ENCODE results near the gene SEC23B.

Gene SEC23B

DNA sequence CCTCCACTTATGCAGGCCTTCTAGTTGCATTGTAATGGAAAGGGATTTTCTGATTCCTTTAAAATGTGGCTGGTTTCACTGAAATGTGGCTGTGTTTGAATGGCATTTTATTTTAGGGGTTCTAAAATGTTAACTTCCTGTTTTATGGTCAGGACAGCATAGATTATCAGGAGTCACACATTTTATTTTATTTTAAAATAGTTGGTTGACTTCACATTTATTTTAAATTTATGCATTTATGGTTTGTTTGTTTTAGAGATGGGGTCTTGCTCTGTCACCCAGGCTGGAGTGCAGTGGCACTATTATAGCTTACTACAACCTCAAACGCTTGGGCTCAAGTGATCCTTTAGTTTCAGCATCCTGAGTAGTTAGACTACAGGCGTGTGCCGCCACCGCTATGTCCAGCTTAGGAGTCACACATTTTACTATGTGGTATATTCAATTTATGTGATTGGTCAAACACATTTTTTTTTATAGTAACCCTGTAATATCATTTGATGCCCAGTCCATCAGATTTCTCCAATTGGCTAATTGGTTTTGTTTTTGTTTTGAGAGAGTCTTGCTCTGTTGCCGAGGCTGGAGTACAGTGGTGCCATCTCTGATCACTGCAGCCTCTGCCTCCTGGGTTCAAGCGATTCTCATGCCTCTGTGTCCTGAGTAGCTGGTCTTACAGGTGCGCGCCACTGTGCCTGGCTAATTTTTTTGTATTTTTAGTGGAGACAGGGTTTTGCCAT lies 82.4 kb downstream of the SEC23B start:
- DNase-seq: no peak

DNA sequence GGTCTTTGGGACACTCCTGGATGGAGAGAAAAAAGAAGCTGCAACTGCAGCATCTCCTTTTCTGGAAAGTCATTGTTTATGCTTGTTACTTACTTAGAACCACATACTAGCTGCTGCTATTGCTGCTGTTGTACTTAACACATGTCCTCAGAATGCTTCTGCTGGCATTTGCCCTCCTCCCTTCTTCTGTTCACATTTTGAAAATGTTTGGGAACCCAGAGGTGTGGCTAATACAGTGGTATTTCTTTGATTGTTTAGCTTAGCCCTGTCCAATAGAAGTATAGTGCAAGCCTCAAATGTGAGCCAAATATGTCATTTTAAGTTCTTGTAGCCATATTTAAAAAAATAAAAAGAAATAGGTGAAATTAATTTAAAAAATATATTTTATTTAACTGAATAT lies 88.5 kb downstream of the SEC23B start:
- no peak for DNase-seq

- no peak for DNase-seq
Observed at GRCh38 chr20:18609741-18610140, 102.0 kb downstream of the SEC23B start.

Data from activated CD4-positive, alpha-beta T cell treated with anti-CD3 and anti-CD28 coated beads for 4 hours (primary cell).